Parathyroid adenoma (tissue), 2 donors: Measurements from ENCODE around the gene ASAP2.

ENCODE experiments used
- H2AFZ ChIP-seq: fragments of 300-600 bp; sonication (generic); one replicate; pipeline ENCODE4 v1.7.0; 2017; ENCODE audit warnings: antibody characterized with exemption, mild to moderate bottlenecking
- H3K27ac ChIP-seq: fragments of 300-600 bp; sonication (generic); one replicate; pipeline ENCODE4 v1.7.0; 2017
- H3K27me3 ChIP-seq: fragments of 300-600 bp; sonication (generic); one replicate; pipeline ENCODE4 v1.7.0; 2017; ENCODE audit warnings: low read length; ENCODE audit not compliant: control insufficient read depth, insufficient read depth
- H3K36me3 ChIP-seq: fragments of 300-600 bp; sonication (generic); one replicate; pipeline ENCODE4 v1.7.0; 2017; ENCODE audit warnings: low read length; ENCODE audit not compliant: control insufficient read depth, insufficient read depth
- H3K4me1 ChIP-seq: fragments of 300-600 bp; sonication (generic); one replicate; pipeline ENCODE4 v1.7.0; 2017; ENCODE audit warnings: control low read depth
- H3K4me2 ChIP-seq: fragments of 300-600 bp; sonication (generic); one replicate; pipeline ENCODE4 v1.7.0; 2017; ENCODE audit warnings: low read length
- H3K4me3 ChIP-seq: fragments of 300-600 bp; sonication (generic); one replicate; pipeline ENCODE4 v1.7.0; 2017; ENCODE audit warnings: low read depth, low read length
- H3K79me2 ChIP-seq: fragments of 300-600 bp; sonication (generic); one replicate; pipeline ENCODE4 v1.7.0; 2017; ENCODE audit warnings: control low read depth
- H3K9ac ChIP-seq: fragments of 300-600 bp; sonication (generic); one replicate; pipeline ENCODE4 v1.7.0; 2017; ENCODE audit warnings: mild to moderate bottlenecking
- H3K9me3 ChIP-seq: fragments of 300-600 bp; sonication (generic); one replicate; pipeline ENCODE4 v1.7.0; 2017; ENCODE audit warnings: low read length; ENCODE audit not compliant: control insufficient read depth
- CTCF ChIP-seq: fragments of 300-600 bp; sonication (generic); IDR thresholded peaks from one replicate; pipeline ENCODE4 v1.7.0; 2017; ENCODE audit warnings: antibody characterized with exemption, mild to moderate bottlenecking
- donor health status: primary hyperparathyroidism.

ASAP2 gene

GRCh38 chr2:9400268-9401058 lies 193.9 kb downstream of the ASAP2 start:
- H2AFZ ChIP-seq = no peak overlapping the region
- no peak overlapping the region for H3K9ac ChIP-seq
- H3K4me3 ChIP-seq = no peak overlapping the region
- no peaks in the 10 kb centered on the region for H3K9me3 ChIP-seq
- no peaks in the 10 kb centered on the region for H3K79me2 ChIP-seq
- no peaks in the 10 kb centered on the region for H3K27me3 ChIP-seq
- no peak overlapping the region for H3K27ac ChIP-seq
- no peak overlapping the region for H3K4me2 ChIP-seq
- H3K36me3 ChIP-seq = no peaks in the 10 kb centered on the region
- TF ChIP-seq CTCF = no peak
- H3K4me1 ChIP-seq = no peaks in the 10 kb centered on the region

GRCh38 chr2:9401059-9401547 lies 194.5 kb downstream of the ASAP2 start:
- no peaks in the 10 kb centered on the region for H3K36me3 ChIP-seq
- H3K4me2 ChIP-seq = no peak overlapping the region
- H3K4me3 ChIP-seq = no peak overlapping the region
- H2AFZ ChIP-seq = no peak overlapping the region
- no peak overlapping the region for H3K27ac ChIP-seq
- no peak for TF ChIP-seq CTCF
- no peaks in the 10 kb centered on the region for H3K9me3 ChIP-seq
- H3K9ac ChIP-seq = no peak overlapping the region
- no peaks in the 10 kb centered on the region for H3K27me3 ChIP-seq
- no peaks in the 10 kb centered on the region for H3K79me2 ChIP-seq
- no peaks in the 10 kb centered on the region for H3K4me1 ChIP-seq

- no peak overlapping the region for H2AFZ ChIP-seq
- no peak overlapping the region for H3K27ac ChIP-seq
- no peaks in the 10 kb centered on the region for H3K4me1 ChIP-seq
- no peak overlapping the region for H3K4me2 ChIP-seq
- H3K9ac ChIP-seq = no peak overlapping the region
- H3K4me3 ChIP-seq = no peak overlapping the region
- H3K27me3 ChIP-seq = no peaks in the 10 kb centered on the region
- no peak for TF ChIP-seq CTCF
- no peaks in the 10 kb centered on the region for H3K79me2 ChIP-seq
- H3K9me3 ChIP-seq = no peaks in the 10 kb centered on the region
- H3K36me3 ChIP-seq = no peaks in the 10 kb centered on the region
These were observed 195.2 kb downstream of the ASAP2 start for GRCh38 chr2:9401646-9402371.

GRCh38 chr2:9403924-9404323 lies 197.3 kb downstream of the ASAP2 start:
- no peak overlapping the region for H3K9ac ChIP-seq
- H3K27ac ChIP-seq = no peak overlapping the region
- no peaks in the 10 kb centered on the region for H3K4me1 ChIP-seq
- H2AFZ ChIP-seq = no peak overlapping the region
- H3K9me3 ChIP-seq = no peaks in the 10 kb centered on the region
- H3K4me2 ChIP-seq = no peak overlapping the region
- no peaks in the 10 kb centered on the region for H3K27me3 ChIP-seq
- H3K36me3 ChIP-seq = no peaks in the 10 kb centered on the region
- no peaks in the 10 kb centered on the region for H3K79me2 ChIP-seq
- H3K4me3 ChIP-seq = no peak overlapping the region
- TF ChIP-seq CTCF = no peak
